ENCODE data around the gene TOR1AIP2.
"Not testable (repeated sequence)": the region's sequence is repeated elsewhere in the genome, so short reads cannot be mapped to it uniquely, and the experiment has no call there.

TOR1AIP2 gene

DNA sequence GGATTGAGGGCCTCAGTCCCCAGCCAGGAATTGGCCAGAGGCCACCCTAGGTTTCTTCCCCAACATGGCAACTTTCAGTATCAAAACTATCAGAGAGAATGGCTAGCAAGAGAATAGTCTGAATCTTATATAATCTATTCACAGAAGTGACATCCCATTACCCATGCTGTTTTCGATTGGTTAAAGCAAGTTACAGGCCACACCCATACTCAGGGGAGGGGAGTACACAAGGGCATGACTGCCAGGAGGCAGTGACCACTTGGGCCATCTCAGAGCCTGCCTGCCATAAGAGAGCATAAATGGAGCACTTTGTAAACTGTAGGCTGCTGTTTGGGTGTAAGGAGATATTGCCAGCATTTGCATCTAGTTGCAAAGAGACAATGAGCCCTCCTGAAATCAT lies 69.1 kb downstream of the TOR1AIP2 start:
- no peak for DNase-seq (ENCODE audit: low read depth in 2 of 2, low spot score in 1 of 2)

DNA sequence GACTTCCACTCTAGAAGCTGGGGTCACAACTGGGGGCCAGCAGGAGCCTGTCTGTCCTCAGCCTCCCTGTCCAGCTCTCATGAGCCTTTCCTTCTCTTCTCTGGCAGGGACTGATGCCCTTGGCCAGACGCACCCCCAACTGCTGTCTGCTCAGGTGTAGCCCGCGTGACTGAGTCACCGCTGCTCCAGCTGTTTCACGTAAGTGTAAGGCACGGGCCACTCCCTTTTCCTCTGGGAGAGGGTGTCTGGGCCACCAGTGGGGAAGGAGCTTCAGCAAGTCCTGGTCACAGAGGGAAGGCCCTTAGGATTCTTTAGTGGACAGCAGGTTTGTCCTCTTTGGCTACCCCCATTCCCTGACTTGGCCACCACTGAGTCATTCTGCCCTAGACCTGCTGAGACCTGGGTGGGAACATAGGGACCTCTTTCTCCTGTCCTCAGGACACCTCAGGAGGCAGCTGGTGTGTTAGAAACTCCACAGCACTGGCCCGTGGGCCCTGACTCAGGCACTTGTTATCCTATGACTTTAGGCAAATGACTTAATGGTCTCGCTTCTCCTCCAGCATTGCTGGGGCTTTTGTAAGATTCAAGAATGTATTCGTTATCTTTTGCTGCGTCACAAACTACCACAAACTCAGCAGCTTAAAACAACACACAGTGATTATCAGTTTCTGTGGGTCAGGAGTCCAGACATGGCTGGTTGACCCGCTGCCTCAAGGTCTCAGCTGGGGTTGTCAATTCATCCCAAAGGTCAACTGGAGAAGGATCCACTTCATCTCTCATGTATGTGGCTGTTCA lies 69.7 kb downstream of the TOR1AIP2 start:
- DNase-seq (ENCODE audit: low read depth in 2 of 2, low spot score in 1 of 2) = no peak

DNA sequence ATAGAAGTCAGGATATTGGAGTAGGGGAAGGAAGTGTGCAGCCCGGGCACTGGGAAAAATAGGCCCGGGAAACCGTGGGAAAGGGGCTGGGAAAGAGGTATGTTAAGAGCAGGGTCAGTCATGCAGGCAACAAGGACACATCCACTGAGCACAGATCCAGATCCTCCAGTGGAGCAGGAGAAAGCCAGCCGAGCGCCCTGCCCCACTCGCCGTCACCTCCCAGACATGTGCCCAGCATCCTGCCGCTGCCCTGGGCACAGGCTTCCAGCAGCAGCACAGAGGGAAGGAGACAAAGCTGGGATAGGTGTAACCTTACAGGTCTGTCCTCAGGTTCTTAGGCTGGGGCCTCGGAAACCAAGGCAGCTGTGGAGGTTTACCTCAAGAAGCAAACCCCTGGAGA lies 70.3 kb downstream of the TOR1AIP2 start:
- no peak for DNase-seq (ENCODE audit: low read depth in 2 of 2, low spot score in 1 of 2)

DNA sequence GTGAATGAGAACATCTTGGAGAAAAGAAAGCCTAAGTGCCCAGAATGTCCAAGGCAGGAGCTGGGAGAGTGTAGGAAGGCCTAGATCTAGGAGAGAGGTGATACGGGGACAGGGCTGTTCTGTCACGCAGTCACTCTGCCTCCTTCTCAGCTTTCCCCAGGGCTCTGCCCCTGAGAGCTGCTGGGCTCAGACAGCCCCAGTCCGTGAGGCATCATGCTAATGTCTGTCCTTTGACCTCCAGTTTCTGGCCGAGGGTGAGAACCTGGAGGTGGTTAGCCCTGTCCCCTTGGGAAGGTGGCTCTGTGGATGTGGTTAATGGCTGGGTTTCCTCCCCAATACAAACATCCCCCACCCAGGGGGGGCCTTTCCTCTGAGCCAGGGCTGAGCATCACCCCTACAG lies 71.3 kb downstream of the TOR1AIP2 start:
- DNase-seq (ENCODE audit: low read depth in 2 of 2, low spot score in 1 of 2) = no peak

DNA sequence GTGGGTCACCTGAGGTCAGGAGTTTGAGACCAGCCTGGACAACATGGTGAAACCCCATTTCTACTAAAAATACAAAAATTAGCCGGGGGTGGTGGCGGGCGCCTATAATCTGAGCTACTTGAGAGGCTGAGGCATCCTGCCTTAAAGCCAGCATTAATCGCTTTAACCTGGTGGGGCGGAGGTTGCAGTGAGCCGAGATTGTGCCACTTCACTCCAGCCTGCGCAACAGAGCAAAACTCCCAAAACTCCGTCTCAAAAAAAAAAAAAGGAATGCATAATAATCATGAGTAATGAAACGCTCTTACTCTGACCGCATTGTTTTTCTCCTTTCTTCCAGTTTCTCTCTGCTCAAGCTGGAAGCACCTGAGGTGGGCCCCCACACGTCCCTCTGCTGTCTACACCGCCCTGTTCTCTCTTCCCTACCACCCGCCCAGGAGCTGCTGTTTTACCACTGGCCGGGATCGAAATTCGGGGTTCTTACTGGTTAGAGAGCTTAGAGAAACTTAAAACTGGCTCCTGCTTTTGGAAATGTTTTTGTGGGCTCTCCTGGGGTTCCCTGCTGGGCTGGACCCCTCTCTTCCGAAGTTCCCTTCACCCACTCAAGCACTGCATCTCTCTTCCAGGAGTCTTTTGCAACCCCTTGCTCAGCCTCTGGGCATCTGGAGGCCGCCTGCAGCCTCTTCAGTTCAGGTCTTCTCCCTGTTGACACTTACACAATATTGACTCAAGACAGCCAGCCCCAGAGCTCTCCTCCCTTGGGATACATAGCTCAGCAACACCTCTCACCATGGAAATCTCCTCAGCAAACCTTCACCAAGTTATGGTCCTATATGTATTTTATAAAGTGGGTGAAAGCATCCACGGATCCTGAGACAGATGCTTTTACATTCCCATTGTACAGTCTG lies 72.1 kb downstream of the TOR1AIP2 start:
- no peak for DNase-seq (ENCODE audit: low read depth in 2 of 2, low spot score in 1 of 2)

DNA sequence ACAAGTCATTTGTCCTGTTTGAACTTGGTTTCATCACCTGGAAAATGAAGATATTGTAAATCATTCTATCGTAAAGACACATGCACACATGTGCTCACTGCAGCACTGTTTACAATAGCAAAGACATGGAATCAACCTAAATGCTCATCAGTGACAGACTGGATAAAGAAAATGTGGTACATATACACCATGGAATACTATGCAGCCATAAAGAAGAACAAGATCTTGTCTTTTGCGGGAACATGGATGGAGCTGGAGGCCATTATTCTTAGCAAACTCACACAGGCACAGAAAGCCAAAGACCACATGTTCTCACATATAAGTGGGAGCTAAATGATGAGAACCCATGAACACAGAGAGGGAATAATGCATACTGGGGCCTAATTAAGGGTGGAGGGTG lies 73.2 kb downstream of the TOR1AIP2 start:
- DNase-seq (ENCODE audit: low read depth in 2 of 2, low spot score in 1 of 2) = not testable (repeated sequence)

DNA sequence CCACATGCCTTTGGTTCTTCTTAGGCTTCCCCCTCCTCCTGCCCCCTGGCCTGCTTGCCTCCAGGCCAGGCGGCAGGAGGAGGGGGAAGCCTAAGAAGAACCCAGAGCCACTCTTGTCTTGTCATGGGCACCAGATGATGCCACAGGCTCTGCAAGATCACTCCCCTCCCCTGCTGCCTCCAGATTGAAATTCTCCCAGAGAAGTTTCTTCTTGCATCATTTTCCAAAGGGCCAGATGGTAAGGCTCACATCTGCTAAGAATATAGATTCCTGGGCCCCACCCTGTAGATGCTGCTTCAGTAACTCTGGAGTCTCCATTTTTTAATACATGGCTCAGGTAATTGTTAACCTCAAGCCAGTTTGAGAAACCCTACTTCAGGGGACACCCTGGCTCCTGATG lies 73.7 kb downstream of the TOR1AIP2 start:
- DNase-seq (ENCODE audit: low read depth in 2 of 2, low spot score in 1 of 2) = no peak

DNA sequence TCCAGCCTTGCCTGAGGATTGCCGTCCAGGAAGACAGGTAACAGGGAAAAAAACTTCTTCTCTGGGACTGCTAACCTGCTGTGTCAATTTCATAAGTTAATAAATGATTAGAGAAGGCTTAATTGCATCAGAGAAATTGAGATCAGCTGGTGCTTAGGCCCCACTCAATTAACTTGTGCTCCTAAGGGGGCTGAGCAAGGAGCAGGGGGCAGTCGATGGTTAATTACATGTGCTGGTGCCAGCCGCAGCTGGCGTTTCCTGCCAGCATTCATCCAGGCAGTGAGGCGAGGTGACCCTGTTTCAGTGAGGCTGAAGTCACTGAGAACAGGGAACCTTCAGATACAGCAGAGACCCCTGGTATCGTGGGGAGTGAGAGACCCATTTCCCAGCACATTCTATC lies 74.5 kb downstream of the TOR1AIP2 start:
- no peak for DNase-seq (ENCODE audit: low read depth in 2 of 2, low spot score in 1 of 2)

DNA sequence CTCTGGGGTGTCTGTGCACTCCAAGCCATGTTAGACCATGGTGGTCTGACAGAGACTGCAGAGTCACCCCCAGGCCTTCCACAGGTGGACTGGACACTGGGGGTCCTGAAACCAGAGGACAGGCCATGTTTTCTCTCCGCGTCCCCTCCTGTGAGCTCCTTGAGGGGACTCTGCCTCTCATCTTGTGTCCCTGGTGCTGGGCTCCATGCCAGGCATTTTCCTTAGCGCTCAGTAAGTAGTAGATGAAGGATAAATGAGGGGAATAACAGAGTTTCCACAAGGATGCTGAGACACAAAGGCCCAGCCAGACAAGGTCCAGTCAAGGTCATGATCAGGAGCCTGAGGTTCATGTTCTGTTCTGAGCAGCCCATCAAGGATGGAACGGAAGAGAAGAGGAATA lies 77.1 kb downstream of the TOR1AIP2 start:
- DNase-seq (ENCODE audit: low read depth in 2 of 2, low spot score in 1 of 2) = no peak

DNA sequence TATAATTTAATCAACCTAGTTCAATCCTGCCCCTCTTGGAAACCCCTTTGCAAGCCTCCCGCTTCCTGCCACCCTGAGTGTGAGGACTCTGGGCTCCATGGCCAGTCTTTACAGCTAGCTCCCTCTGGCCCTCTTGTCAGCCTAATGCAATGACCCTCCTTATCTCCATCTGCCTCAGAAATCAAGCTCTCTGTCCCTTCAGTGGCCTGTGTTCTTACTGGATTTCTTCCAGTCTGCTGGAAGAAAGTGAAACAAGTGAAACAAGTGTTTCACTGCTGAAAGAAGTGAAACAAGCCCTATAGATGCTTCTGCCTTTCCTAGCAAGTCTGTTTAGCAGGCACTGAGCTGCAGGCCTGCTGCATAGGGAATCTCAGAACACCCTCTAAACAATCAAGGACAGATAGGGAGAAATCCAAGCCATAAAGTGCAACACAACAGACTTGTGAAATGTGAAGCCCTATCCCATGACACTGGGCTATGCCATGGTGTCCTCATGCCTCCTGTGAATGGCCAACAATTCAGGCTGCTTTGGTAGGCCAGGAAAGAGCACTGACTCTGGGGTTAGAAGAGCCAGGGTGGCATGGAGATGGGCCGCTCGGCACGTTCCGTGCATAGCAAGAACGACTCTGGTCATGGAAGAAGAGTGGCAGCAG lies 78.6 kb downstream of the TOR1AIP2 start:
- DNase-seq (ENCODE audit: low read depth in 2 of 2, low spot score in 1 of 2) = no peak

DNA sequence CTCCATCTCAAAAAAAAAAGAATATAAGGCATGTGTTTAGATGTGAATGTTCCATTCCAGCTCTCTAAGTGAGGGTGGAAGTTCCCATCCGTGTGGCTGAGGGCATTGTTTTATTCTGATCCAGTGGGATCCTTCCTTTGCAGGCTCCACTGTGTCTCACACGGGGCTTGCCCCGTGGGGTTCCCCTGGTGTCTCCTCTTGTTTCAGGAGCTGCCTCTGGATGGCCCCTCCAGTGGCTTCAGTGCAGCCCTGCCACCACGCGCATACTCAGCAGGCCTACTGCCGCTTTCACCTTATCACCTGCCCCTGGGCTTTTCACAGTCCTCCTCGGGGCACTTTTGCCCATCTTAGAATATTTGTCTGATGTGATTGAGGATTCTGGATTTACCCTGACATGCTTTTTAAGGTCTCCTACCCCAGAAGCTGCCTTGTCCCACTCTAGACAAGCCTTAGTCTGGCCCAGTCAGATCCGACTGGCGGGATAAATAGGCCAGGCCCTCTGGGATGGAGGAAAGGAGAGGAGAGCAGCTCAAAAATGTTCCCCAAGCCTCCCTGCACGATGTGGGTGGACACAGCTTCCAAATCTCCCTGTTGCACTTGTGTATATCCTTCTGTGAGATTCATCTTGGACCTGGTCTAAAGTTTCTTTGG lies 79.3 kb downstream of the TOR1AIP2 start:
- no peak for DNase-seq (ENCODE audit: low read depth in 2 of 2, low spot score in 1 of 2)

DNA sequence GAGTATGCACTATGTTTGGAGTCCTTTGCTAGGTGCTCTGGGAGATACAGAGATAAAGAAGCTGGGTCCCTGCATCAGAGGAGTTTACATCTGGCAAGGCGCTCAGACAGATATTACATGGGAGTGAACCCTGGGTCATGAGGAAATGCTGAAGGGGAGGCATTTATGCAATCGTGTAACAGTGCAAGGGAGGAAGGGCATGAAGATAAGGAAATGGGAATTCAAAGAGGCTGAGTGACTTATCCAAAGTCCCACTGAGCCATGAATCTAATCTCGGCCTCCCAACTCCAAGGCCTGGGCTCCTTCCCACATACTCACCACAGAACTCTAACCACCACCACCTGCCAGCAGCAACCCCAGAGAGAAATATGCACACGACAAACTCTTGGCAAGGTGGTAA lies 82.9 kb downstream of the TOR1AIP2 start:
- DNase-seq (ENCODE audit: low read depth in 2 of 2, low spot score in 1 of 2) = no peak

DNA sequence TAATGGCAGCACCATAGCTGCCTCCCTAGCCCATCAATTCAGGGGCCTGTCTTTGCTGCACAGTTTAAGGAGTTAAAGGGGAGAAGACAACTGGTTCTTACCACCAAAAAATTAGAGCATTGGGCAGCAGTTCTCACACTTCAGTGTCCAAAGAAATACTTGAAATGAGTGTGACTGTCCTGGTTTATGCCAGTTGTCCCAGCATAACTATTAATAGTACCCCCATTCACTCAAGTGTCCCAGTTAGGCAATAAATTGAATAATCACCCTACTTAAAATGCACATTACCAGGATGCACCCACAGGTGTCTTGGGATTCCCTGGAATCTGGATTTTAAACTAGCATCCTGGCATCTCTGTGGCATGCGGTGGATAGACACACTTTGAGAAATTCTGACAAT lies 83.5 kb downstream of the TOR1AIP2 start:
- no peak for DNase-seq (ENCODE audit: low read depth in 2 of 2, low spot score in 1 of 2)

DNA sequence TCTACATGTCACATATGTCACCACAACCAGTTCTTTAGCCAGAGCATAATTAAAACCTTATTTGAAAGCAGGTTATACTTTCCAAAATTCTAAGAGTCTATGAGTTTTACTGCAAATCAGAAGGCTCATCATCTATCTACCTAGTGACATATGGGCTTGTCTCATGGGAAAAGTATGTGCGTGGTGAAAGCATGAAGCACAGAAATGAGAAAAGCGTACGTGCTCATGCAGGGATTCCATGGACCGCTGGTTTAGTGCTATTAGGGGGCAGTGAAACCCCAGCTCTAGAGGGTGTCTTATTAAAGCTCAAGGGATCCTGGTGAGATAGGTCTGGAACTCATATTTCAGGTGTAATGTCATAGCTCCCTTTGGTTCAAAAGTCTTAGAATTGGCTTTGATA lies 84.3 kb downstream of the TOR1AIP2 start:
- no peak for DNase-seq (ENCODE audit: low read depth in 2 of 2, low spot score in 1 of 2)

All from stimulated activated CD8-positive, alpha-beta memory T cell treated with anti-CD3 and anti-CD28 coated beads, Interleukin-4, amount 100 ng/mL, for 1 hour (primary cell).